ENCODE data around the gene EDARADD.
"Not testable (repeated sequence)": the region's sequence is repeated elsewhere in the genome, so short reads cannot be mapped to it uniquely, and the experiment has no call there.

Gene EDARADD

DNA sequence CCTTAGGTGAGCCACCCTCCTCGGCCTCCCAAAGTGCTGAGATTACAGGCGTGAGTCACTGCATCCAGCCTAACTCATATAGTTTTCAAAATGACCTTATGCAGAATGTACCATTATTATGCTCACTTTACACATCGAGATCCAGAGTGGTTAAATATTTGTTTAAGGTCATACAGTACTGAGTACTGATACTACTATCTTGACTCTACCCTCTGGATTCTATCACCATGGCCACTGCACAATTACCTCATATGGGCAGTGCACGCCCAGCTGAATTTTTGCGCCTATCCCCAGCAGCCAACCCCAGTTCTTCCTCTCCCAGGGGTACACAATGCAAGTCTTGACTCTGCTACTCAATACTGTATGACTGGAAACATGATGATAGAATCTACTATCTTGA lies 56.7 kb downstream of the EDARADD start:
- TF ChIP-seq, protein P1, sequence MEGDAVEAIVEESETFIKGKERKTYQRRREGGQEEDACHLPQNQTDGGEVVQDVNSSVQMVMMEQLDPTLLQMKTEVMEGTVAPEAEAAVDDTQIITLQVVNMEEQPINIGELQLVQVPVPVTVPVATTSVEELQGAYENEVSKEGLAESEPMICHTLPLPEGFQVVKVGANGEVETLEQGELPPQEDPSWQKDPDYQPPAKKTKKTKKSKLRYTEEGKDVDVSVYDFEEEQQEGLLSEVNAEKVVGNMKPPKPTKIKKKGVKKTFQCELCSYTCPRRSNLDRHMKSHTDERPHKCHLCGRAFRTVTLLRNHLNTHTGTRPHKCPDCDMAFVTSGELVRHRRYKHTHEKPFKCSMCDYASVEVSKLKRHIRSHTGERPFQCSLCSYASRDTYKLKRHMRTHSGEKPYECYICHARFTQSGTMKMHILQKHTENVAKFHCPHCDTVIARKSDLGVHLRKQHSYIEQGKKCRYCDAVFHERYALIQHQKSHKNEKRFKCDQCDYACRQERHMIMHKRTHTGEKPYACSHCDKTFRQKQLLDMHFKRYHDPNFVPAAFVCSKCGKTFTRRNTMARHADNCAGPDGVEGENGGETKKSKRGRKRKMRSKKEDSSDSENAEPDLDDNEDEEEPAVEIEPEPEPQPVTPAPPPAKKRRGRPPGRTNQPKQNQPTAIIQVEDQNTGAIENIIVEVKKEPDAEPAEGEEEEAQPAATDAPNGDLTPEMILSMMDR (conservative IDR thresholded peaks at IDR 0.05; ENCODE audit: control insufficient read depth, insufficient read depth, low read depth, low read length), result no peak
- H3K4me3 ChIP-seq (ENCODE audit: control insufficient read depth, low read depth, low read length), result no peak overlapping the region
- DNase-seq (ENCODE audit: low read depth), result no peak

DNA sequence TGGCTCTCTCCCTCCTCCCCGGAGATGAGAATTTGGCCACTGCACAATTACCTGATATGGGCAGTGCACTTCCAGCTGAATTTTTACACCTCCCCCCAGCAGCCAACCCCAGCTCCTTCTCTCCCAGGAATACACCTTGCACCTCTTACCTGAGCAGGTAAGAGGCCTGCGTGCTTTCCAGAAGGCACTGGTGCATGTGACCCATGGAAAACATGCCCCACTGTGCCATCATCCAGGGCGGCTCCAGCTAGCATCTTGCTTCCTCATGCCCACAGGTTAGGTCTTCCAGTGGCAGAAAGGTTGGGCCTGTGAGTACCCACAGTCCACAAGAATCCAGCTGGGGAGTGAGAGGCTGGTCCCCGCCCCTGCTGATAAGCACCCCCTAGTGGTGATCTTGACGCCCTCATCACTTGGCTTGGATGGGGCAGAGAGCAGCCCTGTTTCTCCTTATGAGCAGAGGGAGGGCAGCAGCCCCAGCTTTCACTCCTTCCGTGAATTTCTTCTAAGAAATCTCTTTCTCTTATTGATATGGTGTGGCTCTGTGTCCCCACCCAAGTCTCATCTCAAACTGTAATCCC lies 57.8 kb downstream of the EDARADD start:
- DNase-seq (ENCODE audit: low read depth), result peak; percentile 7

DNA sequence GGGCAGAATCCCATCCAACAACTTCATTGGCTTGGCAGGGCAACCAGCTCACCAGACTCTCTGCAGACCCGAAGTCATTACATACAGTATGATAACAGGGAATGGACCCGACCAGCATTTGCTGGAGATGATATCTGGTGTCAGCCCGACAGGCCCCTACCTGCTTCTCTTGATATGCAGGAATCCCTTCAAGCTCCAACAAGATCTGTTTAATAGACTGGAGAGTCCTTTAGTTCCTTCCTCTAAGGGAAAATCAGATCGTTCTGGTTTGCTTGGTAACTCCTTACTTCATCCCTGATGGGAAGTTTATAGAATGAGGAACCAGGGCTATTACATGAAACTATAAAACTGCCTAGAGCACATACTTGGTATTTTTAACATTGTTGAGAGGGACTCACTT lies 61.2 kb downstream of the EDARADD start:
- no peak for DNase-seq (ENCODE audit: low read depth)
- TF ChIP-seq, protein P1 (conservative IDR thresholded peaks at IDR 0.05; ENCODE audit: control insufficient read depth, insufficient read depth, low read depth, low read length), result no peak
- H3K4me3 ChIP-seq (ENCODE audit: control insufficient read depth, low read depth, low read length), result no peak overlapping the region

More for the DNA sequence above, 57.8 kb downstream of the EDARADD start:
- TF ChIP-seq, protein P1 (conservative IDR thresholded peaks at IDR 0.05; ENCODE audit: control insufficient read depth, insufficient read depth, low read depth, low read length), result peak; percentile 26
- no peak overlapping the region for H3K4me3 ChIP-seq (ENCODE audit: control insufficient read depth, low read depth, low read length)

DNA sequence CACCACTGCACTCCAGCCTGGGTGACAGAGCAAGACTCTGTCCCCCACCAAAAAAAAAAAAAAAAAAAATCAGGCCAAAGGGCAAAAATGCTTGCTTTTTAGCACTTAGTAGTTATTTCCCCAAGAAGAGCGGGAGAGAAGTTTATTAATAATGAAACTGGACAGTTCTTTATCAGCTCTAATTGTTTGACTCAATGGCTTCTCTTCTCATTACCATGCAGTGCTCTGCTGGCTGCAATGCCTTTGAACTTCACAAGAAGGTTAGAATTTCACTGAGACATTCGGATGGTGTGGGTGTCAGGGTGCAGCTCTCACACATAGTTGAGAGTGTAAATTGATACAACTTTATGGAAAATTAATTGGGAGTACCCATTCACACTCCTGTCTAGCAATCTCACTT lies 63.7 kb downstream of the EDARADD start:
- TF ChIP-seq, protein P1 (conservative IDR thresholded peaks at IDR 0.05; ENCODE audit: control insufficient read depth, insufficient read depth, low read depth, low read length), result no peak
- no peak overlapping the region for H3K4me3 ChIP-seq (ENCODE audit: control insufficient read depth, low read depth, low read length)
- no peak for DNase-seq (ENCODE audit: low read depth)

DNA sequence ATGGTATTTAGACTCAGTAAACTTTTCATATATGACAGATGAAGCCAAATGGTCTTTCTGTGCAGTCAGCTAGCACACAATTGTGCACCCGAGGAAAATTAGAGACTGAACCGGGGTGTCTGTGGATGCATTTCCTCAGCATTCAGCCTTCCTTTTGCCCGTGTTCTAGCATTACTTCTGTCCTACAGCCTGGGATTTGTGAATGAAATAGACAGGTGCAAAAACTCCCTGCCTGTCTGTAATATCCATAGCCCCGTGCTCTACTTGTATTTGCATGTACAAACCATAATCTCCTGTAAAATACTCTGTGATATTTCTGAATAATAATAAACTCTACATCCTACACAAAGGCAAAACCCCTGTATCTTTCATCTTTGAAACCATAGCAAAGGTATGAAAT lies 64.9 kb downstream of the EDARADD start:
- TF ChIP-seq, protein P1 (conservative IDR thresholded peaks at IDR 0.05; ENCODE audit: control insufficient read depth, insufficient read depth, low read depth, low read length), result no peak
- no peak overlapping the region for H3K4me3 ChIP-seq (ENCODE audit: control insufficient read depth, low read depth, low read length)
- DNase-seq (ENCODE audit: low read depth), result no peak

DNA sequence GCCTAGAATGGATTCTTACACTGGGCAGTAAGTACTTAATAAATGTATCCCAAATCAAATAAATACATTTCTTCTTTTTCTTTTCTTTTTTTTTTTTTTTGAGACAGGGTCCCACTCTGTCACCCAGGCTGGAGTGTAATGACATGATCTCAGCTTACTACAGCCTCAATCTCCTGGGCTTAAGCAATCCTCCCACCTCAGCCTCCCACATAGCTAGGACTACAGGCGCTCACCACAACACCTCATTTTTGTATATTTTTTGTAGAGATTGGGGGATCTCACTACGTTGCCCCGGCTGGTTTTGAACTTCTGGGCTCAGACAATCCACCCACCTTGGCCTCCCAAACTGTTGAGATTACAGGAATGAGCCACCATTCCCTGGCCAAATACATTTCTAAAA lies 66.0 kb downstream of the EDARADD start:
- no peak for DNase-seq (ENCODE audit: low read depth)
- TF ChIP-seq, protein P1 (conservative IDR thresholded peaks at IDR 0.05; ENCODE audit: control insufficient read depth, insufficient read depth, low read depth, low read length), result no peak
- H3K4me3 ChIP-seq (ENCODE audit: control insufficient read depth, low read depth, low read length), result no peak overlapping the region

DNA sequence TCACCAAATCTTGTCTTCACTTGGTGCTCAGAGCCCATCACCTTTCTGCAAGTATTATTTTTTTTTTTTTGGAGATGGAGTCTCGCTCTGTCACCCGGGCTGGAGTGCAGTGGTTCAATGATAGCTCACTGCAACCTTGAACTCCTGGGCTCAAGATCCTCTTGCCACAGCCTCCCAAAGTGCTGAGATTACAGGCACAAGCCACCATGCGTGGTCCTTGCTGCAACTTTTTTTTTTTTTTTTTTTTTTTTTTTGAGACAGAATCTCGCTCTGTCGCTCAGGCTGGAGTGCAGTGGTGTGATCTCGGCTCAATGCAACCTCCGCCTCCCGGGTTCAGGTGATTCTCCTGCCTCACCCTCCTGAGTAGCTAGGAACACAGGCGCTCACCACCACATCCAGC lies 70.1 kb downstream of the EDARADD start:
- not testable (repeated sequence) for H3K4me3 ChIP-seq (ENCODE audit: control insufficient read depth, low read depth, low read length); DNase-seq (ENCODE audit: low read depth)
